Suppressor macrophage (primary cell): ENCODE data around the gene RNASE9.
"Not testable (repeated sequence)": the region's sequence is repeated elsewhere in the genome, so short reads cannot be mapped to it uniquely, and the experiment has no call there.

Experiments used
- DNase-seq, 4 experiments: peaks; one replicate each; pipeline ENCODE4 v3.0.0-alpha.2; 2020 to 2022

Gene RNASE9

GRCh38 chr14:20572382-20572990 lies 11.6 kb upstream of the RNASE9 start:
- not testable (repeated sequence) for DNase-seq

- peak; percentile 45 to 69 (median 56) for DNase-seq
Measured at GRCh38 chr14:20570720-20571119, 9.9 kb upstream of the RNASE9 start.

DNA sequence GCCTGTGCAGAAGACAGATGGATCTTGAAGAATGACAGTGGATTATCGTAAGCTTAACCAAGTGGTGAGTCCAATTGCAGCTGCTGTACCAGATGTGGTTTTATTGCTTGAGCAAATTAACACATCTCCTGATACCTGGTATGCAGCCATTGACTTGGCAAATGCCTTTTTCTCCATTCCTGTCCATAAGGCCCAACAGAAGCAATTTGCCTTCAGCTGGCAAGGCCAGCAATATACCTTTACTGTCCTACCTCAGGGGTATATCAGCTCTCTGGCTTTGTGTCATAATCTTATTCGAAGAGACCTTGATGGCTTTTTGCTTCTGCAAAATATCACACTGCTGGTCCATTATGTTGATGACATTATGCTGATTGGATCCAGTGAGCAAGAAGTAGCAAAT lies 9.0 kb upstream of the RNASE9 start:
- DNase-seq = not testable (repeated sequence)

DNA sequence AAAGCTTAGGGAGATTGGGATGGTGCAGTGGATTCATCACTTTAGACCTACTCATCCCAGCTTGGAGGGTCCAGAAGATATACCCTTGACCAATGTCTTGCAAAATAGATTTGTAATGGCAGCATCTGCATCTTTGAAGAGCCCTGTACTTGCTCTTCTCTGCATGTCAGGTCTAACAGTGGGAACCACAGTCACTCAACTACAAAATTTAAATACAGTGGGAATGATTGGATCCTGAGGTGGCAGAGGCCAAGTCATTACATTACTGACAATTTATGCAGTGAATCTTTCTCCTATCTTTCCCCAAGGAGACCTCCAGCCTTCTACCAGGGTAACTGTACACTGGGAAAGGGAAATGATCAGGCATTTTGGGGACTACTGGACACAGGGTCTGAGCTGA lies 8.2 kb upstream of the RNASE9 start:
- no peak for DNase-seq

DNA sequence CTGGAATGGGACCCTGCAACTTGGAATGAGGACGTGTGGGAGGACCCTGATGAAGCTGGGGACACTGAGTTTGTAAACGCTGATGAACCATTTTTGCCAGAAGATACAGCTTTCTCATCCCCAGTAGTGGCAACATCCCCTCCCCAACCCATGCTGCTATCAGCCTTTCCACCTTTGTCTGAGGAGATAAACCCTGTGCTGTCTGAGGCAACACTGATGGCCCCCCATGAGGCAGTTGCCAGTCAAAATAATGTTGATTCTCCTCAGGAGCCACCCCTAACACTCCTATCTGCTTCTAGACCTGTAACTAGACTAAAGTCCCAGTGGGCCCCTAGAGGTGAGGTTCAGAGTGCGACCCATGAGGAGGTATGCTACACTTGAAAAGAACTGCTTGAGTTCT lies 7.5 kb upstream of the RNASE9 start:
- DNase-seq = no peak

GRCh38 chr14:20567199-20567598 lies 6.4 kb upstream of the RNASE9 start:
- DNase-seq = not testable (repeated sequence)

- no peak for DNase-seq
Measured at GRCh38 chr14:20564501-20564997, 3.7 kb upstream of the RNASE9 start.

- no peak for DNase-seq
Measured at GRCh38 chr14:20563971-20564370, 3.1 kb upstream of the RNASE9 start.

GRCh38 chr14:20559461-20559904 lies 1.4 kb downstream of the RNASE9 start:
- DNase-seq = no peak

DNA sequence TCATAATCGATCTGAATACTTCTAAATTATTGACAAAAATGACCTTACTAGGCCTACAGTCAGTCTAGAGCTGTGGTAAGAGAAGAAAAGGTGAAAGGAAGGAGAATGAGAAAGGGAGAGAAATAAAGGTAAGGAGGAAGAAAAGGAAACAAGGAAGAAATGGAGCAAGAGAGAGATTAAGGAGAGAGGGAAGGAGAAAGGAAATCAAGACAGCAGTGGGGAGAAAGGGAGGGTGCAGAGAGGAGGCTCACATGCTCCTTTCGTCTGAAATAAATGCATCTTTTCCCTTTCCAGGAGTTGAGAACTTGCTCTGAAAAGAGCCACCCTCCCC lies 3.7 kb downstream of the RNASE9 start:
- DNase-seq = no peak

DNA sequence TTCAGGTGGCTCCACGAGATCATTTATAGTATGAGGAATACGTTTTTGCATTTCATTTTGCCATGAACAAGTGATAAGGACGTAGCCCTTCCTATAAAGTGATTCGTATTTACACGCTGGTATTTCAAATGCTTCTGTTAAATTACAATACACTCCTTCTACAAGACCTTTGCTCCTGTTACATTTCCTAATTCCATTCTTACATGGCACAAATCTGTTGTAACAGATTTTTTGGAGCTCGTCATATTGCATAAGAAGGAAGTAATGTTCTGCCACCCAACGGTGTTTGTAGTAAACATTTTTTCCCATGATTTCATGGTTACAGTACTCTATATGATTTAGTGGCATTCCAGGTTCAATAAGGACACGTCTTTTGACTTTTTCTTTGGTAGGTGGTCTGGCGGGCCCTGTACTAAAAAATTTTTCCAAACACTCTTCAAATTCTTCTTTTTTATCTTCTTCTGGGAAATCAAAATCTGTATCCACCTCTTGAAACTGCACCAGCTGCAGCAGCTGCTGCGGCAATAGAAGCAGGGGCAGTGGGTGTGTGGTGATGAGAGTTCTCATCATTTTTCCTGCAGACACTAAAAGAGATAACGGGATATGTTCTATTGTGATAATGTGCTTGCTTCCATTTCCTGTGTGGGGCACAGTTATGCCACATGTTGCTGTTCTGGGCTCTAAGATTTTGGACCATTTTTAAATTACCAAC lies 4.2 kb downstream of the RNASE9 start:
- peak; percentile 23 to 82 (median 54) for DNase-seq

DNA sequence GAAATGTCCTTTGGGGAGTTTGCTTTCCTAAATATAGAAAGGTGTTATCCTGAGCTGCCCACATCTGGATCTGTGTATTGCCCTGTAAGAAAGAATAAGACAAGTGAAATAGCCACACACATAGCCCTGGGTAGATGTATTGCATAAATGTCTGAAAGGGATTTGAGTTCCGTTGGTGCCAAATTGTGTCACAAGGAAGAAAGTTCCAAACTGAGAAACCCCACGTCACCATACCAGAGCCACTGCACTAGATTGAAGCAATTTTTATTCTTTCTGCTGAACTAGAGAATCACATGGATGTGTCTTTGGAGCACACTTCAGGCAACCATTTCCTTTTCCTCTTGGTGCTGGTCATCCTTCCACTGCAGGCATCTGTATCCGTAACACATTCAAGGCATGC lies 5.0 kb downstream of the RNASE9 start:
- DNase-seq = peak in 3 of 4 experiments; percentile 31 to 45 (median 44)

DNA sequence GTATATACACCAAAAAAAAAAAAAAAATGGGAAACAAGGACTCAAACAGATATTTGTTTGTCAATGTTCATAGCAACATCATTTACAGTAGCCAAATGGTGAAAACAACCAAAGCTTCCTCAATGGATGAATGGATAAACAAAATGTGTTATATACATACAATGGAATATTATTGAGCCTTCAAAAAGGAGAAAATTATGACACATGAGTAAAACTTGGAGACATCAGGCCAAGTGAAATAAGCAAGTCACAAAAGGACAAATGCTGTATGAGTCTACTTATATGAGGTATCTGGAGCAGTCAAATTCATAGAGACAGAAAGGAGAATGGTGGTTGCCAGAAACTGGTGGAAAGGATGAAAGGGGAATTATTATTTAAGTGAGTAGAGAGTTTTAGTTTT lies 7.8 kb downstream of the RNASE9 start:
- DNase-seq = no peak

DNA sequence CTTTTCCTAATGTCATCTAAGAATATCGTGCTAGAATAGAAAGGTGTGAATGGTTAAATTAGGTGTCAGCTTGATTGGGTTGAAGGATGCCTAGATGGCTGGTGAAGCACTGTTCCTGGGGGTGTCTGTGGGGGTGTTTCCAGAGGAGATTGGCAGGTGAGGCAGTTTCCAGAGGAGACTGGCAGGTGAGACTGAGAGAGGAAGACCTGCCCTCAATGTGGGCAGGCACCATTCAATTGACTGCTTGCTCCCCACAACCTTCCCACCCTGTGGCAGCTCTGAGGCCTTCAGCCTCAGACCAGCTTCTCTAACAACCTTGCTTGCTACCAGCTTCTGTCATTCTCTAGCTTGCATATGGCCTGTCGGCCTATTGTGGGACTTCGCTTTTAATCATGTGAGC lies 9.2 kb downstream of the RNASE9 start:
- DNase-seq = no peak

DNA sequence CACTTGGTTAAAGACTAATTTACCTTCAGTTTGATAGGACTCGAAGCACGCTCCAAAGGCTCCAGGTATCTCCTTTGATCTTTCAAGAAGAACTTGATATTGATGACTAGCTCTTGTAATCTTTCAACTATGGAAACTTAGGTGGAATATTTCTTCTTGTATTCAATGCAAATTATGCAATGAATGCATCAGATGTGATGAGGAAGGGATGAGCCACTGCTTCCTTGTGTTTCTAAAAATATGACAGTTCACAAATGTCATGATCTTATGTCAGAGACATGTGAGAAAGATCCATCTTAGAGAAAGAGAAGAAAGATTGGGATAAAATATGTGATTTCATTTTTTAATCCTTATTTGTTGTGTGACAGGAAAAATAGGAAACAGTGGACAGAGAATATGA lies 9.9 kb downstream of the RNASE9 start:
- peak; percentile 26 to 80 (median 60) for DNase-seq

GRCh38 chr14:20548414-20549158 lies 12.3 kb downstream of the RNASE9 start:
- no peak for DNase-seq

DNA sequence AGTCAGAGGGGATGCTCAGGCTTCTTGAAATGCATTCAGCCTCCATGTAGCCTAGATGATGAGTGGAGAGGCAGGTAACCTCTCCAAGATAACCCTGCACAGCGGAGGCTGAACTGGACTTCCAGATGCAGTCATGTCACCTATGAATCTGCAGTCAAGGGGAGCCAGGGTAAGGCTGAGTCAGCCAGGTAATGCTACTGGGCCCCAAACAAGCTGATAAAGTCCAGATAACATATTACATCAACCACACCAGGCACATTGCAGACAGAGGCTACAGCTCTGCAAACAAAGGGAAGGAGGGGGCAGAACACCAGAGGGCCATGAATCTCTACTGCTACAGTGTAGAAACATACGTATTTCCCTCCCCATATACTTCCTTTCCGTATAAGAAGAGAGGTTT lies 14.0 kb downstream of the RNASE9 start:
- DNase-seq = no peak

- no peak for DNase-seq
Measured at GRCh38 chr14:20539906-20540305, 20.9 kb downstream of the RNASE9 start.

GRCh38 chr14:20530771-20531571 lies 29.9 kb downstream of the RNASE9 start:
- peak; percentile 82 to 88 (median 84) for DNase-seq

- no peak for DNase-seq
Measured at GRCh38 chr14:20529806-20530205, 31.0 kb downstream of the RNASE9 start.

DNA sequence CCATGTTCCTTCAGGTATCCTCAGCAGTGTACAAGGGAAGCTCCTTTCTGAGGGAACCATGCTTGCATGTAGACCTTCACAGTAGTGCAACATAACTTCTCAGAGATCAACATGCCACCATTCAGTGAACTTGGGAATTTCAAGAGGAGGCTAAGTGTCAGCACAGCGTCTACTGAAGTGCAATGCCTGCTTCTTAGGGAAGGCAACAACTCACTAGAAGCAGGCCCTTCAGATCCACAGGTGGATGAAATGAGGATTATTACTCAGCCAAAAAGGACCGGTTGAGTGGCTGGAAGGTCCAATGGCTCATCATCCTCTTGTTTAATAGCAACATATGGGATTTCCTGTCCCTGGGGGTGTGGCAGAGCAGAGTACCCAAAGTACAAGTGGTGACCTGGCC lies 36.8 kb downstream of the RNASE9 start:
- DNase-seq = no peak

DNA sequence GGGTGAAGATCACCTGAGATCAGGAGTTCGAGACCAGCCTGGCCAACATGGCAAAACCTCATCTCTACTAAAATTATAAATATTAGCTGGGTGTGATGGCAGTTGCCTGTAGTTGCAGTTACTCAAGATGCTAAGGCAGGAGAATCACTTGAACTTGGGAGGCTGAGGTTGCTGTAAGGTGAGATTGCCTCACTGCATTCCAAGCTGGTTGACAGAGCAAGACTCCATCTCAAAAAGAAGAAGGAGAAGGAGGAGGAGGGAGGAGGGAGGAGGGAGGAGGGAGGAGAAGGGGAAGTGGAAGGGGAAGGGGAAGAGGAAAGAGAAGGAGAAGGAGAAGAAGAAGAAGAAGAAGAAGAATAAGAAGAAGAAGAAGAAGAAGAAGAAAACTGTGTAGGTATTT lies 38.5 kb downstream of the RNASE9 start:
- DNase-seq = peak in 3 of 4 experiments; percentile 18 to 40 (median 21)

DNA sequence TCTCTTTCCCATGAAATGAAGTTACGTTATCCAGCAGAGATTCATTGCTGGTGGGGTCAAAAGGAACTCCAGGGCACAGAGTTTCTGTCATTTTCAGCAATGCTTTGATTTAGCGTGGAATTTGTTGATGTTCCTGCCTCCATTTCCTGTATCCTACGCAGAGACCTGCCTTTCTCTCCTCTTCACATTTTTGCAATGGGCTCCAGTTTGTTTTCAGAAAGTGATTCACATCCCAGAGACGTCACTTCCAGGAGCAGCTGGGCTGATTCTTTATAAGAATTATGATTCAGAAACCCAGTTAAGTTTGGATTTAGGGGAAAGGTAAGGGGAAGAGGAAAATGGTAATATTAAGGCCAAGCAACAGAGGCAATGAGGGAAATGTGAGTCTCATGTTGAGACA lies 43.9 kb downstream of the RNASE9 start:
- DNase-seq = no peak
